ENCODE results near the gene KRT14.
"Not testable (repeated sequence)": the region's sequence is repeated elsewhere in the genome, so short reads cannot be mapped to it uniquely, and the experiment has no call there.

KRT14 gene

GRCh38 chr17:41600318-41600717 is 13.6 kb upstream of the KRT14 start:
- no peak for DNase-seq

DNA sequence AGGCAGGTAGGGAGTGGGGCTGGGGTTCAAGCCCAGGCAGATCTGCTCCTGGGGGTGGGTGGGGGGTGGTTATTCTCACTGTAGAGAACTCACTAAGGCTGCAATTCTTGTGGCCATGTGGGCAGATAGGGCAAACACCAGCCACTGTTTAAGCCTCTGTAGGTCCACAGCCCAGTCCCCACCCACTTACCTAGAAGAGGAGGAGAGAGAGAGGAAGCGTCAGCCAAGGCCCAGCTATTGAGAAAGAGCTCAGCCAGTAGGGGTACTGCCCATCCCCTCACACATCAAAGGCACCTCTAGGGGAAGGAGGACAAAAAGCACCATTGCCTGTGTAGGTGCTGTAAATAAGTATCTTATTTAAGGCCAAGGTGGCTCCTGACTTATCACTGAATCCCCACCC is 13.0 kb upstream of the KRT14 start:
- no peak for DNase-seq

- DNase-seq, result no peak
Observed at GRCh38 chr17:41595585-41595984, 8.9 kb upstream of the KRT14 start.

DNA sequence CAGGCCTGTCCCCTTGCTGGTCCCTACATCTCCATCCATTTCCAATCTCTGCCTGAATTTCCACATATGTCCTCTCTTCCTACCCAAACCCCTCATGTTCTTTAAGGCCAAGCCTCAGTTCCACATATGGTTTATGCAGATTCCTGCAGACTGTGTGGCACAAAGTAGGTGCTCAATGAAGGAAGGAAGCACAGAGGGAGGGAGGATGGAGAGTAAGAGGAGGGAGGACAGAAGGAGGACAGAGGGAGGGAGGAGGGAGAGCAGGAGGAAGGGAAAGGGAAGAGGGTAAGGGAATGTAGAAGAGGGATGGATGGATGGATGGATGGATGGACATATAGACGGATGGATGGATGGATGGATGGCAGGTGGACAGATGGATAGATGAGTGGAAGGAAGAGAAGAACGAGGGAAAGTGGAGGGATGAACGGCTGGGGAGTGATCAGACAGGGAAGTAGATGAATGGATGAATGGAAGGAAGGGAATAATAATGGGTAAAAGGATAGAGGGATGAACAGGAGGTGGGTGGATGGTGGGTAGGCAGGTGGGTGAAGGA is 7.7 kb upstream of the KRT14 start:
- no peak for DNase-seq

DNA sequence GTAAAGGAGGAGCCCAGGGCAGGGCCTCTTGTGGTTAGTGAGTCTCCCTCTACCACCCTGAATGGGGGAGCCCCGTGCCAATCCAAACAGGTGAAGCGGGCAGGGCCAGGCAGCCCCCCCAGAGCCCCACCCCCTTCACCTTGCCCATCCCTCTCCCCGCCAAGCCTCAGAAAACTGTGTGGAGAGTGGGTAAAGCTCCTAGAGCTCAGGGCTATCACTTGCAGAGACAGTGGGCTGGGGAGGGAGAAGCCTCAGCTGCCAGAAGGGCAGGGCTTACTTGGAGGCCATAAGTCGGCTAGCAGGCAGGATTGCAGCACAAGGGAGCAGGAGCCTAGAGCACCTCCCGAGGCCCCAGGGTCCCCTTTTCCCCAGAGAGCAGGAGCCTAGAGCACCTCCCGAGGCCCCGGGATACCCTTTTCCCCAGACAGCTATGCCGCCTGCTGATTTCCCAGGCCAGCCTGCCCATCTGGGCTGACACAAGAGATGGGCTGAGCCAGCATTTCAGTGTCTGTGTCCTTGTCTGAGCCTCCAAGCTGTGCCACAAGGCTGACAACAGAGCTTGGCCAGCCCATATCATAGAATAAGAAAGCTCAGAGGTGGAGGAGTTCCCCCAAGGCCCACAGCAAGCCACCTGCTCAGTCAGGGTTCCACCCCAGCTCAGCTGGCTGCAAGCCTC is 6.7 kb upstream of the KRT14 start:
- DNase-seq, result no peak

GRCh38 chr17:41592601-41593305 is 6.1 kb upstream of the KRT14 start:
- no peak for DNase-seq

DNA sequence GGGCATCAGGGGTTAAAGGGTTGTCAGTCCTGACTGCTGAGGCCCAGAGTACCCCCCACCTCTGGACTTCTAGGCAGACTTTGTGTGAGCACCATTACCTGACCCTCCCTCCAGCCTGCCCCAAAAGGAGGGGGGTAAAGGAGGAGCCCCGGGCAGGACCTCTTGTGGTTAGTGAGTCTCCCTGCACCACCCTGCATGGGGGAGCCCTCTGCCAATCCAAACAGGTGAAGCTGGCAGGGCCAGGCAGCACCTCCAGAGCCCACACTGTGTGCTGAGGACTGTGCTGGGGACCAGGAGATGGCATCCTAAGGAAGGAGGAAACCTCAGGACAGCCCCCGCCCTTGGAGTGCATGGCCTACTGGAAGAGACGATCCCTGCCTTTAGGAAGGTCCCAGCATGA is 2.6 kb upstream of the KRT14 start:
- DNase-seq, result no peak

DNA sequence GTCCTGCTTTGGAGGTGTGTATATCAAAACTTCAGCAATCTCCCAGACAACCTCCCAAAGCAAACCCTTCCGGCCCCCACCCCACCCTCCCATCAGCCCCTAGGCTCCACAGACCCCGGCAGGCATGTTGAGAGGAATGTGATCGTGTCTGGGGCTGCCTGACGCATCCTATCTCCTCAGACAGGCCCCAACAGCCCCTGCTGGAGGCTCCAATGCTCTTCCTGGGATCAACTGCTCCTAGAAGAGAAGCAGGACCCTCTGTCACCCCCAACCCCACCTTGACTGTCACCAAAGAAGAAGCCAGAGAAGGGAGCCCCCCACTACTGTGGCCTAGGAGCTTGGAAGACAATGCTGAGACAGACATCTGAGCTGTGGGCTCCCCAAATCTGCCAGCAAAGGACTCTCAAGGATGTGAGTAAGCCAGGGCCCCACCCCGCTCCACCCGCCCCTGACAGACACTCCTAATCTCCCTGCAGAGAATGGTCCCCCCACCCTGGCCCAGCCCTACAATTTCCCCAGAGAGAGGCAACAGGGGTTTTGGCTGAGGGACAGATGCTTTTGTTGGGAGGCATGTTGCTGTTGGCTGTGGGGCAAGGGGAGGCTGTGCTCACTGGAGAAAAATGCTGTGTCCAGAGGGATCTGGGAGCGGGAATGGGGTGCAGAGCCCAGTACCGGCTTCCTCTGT is 1.6 kb upstream of the KRT14 start:
- DNase-seq, result no peak

- DNase-seq, result no peak
Observed at GRCh38 chr17:41585301-41586056, 1.2 kb downstream of the KRT14 start.

- DNase-seq, result not testable (repeated sequence)
Observed at GRCh38 chr17:41584331-41584927, 2.3 kb downstream of the KRT14 start.

DNA sequence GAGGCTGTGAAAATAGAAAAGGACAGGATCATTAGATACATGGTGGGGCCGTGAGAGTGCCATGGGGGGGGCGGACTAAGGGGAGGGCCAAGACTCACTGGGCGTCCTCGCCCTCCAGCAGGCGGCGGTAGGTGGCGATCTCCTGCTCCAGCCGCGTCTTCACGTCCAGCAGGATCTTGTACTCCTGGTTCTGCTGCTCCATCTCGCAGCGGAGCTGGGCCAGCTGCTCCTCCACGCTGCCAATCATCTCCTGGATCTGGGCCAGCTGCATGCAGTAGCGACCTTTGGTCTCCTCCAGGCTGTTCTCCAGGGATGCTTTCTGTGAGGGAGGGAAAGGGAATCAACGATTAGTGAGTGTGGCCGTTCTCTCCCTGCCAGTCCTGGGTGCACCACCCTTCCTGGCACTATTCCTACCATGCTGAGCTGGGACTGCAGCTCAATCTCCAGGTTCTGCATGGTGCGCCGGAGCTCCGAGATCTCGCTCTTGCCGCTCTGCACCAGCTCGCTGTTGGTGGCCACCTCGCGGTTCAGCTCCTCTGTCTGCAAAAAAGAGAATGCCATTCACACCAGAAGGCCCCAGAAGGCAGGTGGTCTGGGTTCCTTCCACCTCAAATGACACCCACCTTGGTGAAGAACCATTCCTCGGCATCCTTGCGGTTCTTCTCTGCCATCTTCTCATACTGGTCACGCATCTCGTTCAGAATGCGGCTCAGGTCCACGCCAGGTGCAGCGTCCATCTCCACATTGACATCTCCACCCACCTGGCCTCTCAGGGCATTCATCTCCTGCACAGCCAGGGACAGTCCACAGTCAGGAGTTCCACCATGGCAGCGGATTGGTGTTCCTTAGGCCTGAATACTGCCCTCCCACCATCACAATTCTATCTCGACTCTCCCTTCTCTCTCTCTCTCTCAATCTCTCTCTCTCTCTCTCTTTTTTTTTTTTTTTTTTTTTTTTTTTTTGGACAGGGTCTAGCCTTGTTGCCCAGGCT is 3.3 kb downstream of the KRT14 start:
- DNase-seq, result no peak

DNA sequence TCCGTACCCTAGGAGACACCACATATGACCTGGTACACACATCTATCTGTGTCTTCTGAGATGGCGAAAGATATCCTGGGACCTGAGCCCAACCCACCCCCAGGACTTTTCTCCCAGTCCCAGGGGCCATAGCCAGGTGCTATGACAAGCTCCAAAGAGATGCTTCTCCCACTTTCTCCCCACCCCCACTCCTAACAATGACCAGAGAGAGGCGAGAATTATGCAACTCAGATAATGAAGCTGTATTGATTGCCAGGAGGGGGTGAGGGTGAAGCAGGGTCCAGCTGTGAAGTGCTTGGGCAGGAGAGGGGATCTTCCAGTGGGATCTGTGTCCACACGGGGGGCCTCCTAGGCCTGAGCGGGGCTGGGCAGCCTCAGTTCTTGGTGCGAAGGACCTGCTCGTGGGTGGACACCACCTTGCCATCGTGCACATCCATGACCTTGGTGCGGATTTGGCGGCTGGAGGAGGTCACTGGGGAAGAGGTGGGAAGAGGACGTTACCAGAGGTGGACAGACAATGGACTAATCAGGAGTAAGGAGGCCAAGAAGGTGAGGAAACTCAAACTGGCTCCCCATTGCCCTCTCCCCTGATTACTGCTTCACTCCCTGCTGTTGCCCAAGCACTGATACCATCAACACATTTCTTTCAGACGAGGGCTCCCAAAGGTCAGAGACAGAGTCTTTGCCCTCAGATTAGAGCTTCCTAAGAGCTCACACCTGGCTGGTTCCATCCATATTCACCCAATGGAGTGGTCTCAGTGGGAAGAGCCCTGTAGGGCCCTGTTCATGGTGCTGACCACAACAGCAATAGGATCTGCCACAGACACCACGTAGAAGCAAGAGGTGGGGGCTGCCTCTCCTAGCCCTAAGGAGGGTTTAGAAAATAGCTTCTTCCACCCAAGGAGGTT is 4.4 kb downstream of the KRT14 start:
- not testable (repeated sequence) for DNase-seq

DNA sequence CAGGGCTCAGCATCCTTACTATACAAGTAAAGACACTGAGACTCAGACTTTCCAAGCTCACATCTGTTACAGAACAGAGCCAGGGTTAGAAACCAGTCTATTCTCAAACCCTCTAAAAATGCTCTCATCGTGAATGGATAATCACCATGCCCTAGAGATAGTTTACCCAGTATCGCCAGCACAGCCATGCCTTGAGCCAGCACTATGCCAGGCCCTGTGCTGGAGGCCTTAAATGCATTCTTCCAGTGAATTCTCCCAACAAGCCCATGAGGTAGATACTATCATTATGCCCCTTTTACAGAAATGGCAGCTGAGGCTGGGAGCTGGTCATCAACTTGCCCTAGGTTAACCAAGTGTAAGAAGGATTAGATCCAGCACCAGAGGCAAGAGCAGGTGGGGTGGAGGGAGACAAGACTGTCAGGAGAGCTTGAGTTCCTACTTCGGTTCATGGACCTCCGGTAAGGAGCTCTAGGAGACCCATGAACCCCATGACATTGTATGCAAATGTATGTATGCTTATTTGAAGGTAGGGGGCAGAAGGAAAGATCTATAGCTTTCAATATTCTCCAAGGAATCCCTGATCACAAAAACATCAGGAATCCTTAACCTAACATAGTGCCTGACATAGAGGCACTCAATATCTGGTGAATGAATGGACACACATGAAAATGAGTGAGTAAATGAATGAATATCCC is 5.2 kb downstream of the KRT14 start:
- DNase-seq, result no peak

DNA sequence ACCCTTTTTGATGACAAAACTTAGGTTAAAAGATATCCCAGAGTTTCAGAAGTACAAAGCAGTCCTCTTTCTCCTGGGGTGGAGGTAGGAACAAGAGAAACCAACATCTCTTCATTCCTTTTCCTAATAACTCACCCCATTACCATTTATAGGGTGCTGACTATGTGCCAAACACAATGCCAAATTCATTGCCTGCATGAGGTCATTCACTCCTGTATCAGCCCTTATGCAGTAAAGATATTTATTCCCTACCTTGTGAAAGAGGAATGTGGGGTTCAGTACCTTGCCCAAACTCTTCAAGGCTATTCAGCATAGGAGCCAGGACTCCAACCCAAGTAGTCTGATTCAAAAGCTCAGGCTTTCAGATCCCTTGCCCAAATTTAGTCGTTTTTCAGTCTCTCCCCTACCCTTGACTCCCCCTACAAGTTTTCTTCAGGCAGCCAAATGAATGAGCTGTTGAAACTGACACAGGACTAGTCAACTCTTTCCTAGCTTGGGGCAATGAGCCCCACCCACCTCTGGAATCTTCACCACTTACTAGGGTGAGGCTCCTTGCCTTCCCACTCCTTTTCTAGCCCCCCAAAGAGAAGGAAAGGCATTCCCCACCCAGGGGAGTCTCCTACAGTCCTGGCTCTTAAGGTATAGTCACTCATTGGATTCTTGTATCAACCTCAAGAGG is 5.9 kb downstream of the KRT14 start:
- no peak for DNase-seq

DNA sequence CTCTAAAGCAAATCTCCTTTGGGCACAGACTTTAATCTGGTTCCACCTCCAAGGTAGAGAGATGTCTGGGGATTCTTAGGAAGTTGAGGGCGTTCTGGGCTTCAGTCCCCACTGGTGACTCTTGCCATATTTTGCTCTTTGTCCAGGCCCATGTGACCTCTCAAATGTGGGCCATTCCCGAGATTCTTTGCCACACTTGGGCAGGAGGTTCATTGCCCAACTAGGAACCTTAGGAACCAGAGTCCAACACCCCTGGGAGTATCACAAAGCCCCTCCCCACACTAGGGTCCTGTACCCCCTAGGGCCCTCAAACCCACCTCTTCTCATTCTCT is 6.5 kb downstream of the KRT14 start:
- no peak for DNase-seq

- DNase-seq, result peak; percentile 92
Observed at GRCh38 chr17:41579484-41580243, 7.0 kb downstream of the KRT14 start.

DNA sequence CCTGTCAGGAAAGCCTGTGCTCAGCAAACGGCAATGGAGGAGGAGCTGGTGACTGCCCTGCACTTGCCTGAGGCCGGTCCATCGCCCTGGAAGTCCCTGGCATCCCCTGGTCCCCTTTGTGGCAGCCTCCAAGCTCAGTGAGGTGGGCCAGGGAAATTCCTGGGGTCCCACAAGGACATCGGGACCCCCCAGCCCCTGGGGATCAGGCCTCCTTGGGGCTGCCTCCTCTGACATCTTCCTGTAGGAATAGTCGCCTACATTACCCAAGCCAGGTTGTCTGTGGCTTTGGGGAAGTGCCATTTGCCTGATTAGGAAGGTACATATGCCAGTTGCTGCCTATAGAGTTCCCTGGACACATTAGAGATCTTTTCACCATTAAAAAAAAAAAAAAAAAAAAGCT is 7.7 kb downstream of the KRT14 start:
- no peak for DNase-seq

GRCh38 chr17:41578538-41578937 is 8.2 kb downstream of the KRT14 start:
- DNase-seq, result no peak
